Gastroesophageal sphincter (tissue), 3 donors: ENCODE data around the gene SLC24A3.

Experiments used
- POLR2A ChIP-seq, 2 donors: fragments of 450-650 bp; IDR thresholded peaks; one replicate each; pipeline ENCODE4 v1.6.1; 2017; ENCODE audit warnings: antibody characterized with exemption in 2 of 2, mild to moderate bottlenecking in 2 of 2, moderate library complexity in 1 of 2
- POLR2AphosphoS5 ChIP-seq: sonication (generic); formaldehyde crosslinking; IDR thresholded peaks from one replicate; pipeline ENCODE4 v1.6.1; 2017; ENCODE audit warnings: antibody characterized with exemption
- TF ChIP-seq, protein P1 (sequence below), 4 experiments: fragments of 200-600 bp in 2 of 4; fragments of 450-650 bp in 2 of 4; sonication (generic) in 1 of 4; IDR thresholded peaks; one replicate each; pipeline ENCODE4 v1.5.1; 2017 to 2019; ENCODE audit warnings: antibody characterized with exemption in 4 of 4, mild to moderate bottlenecking in 2 of 4, moderate library complexity in 2 of 4

DNA sequence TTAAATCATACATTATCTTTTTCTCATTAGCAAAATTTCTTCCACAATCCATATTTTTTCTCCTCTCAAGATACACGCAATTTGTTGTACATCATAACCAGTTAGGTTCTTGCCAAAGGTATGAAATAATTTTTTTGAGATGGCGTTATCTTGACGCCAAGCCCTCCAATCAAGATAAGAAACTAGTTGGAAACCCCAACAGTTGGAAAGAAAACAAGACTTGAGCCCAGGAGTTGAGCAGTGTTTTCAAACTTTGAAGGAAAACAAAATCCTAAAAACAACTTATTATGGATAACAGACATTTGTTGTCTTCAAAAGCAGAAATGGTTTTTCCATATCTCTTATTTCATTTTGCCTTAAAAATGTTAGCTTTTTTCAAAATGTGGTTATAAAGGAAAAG is 184.8 kb downstream of the SLC24A3 start:
- TF ChIP-seq POLR2AphosphoS5 (no peak), POLR2A (IDR thresholded peaks at IDR 0.05) (no peak)
- TF ChIP-seq, protein P1, sequence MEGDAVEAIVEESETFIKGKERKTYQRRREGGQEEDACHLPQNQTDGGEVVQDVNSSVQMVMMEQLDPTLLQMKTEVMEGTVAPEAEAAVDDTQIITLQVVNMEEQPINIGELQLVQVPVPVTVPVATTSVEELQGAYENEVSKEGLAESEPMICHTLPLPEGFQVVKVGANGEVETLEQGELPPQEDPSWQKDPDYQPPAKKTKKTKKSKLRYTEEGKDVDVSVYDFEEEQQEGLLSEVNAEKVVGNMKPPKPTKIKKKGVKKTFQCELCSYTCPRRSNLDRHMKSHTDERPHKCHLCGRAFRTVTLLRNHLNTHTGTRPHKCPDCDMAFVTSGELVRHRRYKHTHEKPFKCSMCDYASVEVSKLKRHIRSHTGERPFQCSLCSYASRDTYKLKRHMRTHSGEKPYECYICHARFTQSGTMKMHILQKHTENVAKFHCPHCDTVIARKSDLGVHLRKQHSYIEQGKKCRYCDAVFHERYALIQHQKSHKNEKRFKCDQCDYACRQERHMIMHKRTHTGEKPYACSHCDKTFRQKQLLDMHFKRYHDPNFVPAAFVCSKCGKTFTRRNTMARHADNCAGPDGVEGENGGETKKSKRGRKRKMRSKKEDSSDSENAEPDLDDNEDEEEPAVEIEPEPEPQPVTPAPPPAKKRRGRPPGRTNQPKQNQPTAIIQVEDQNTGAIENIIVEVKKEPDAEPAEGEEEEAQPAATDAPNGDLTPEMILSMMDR (IDR thresholded peaks at IDR 0.05) = no peak
